Liver (tissue), 9 donors: Measurements from ENCODE around the gene ZBTB21. TPM values are rescaled to one million over a fixed set of nuclear protein-coding genes. Genes with fewer than 3 reads are reported as not detected.

Source experiments
- DNase-seq: peaks from one replicate; pipeline ENCODE4 v3.0.0-alpha.2; 2017; ENCODE audit warnings: low spot score
- H3K27ac ChIP-seq, 2 donors: one replicate each; pipeline ENCODE4 v1.7.0; 2013; ENCODE audit warnings: inconsistent platforms in 2 of 2, low read length in 2 of 2, control low read depth in 1 of 2, low read depth in 1 of 2, mild to moderate bottlenecking in 1 of 2
- H3K27me3 ChIP-seq, 4 donors: one replicate each; pipeline versions ENCODE4 v1.6.1 to v1.7.0; 2013; ENCODE audit warnings: low read length in 3 of 4, inconsistent platforms in 1 of 4, mild to moderate bottlenecking in 1 of 4, moderate library complexity in 1 of 4; ENCODE audit not compliant: control insufficient read depth in 4 of 4, insufficient read depth in 4 of 4
- H3K36me3 ChIP-seq, 4 donors: one replicate each; pipeline versions ENCODE4 v1.6.1 to v1.7.0; 2013; ENCODE audit warnings: low read length in 3 of 4, mild to moderate bottlenecking in 3 of 4, low read depth in 1 of 4, moderate library complexity in 1 of 4; ENCODE audit not compliant: control insufficient read depth in 4 of 4, insufficient read depth in 3 of 4
- H3K4me1 ChIP-seq, 4 donors: one replicate each; pipeline versions ENCODE4 v1.6.1 to v1.7.0; 2013; ENCODE audit warnings: low read length in 3 of 4, mild to moderate bottlenecking in 3 of 4, moderate library complexity in 1 of 4; ENCODE audit not compliant: control insufficient read depth in 4 of 4, insufficient read depth in 4 of 4
- H3K4me3 ChIP-seq, 3 donors: one replicate each; pipeline versions ENCODE4 v1.6.1 to v1.7.0; 2013; ENCODE audit warnings: low read length in 3 of 3, control low read depth in 1 of 3, low read depth in 1 of 3, mild to moderate bottlenecking in 1 of 3
- H3K9ac ChIP-seq, 2 donors: one replicate each; pipeline ENCODE4 v1.7.0; 2013; ENCODE audit warnings: low read length in 2 of 2, mild to moderate bottlenecking in 2 of 2, moderate library complexity in 2 of 2, control low read depth in 1 of 2, low read depth in 1 of 2
- H3K9me3 ChIP-seq, 4 donors: one replicate each; pipeline versions ENCODE4 v1.6.1 to v1.7.0; 2013; ENCODE audit warnings: low read length in 3 of 4; ENCODE audit not compliant: control insufficient read depth in 4 of 4
- ATF3 ChIP-seq: IDR thresholded peaks from 2 replicates; pipeline ENCODE4 v1.6.1; 2016; ENCODE audit warnings: antibody characterized with exemption
- CTCF ChIP-seq: fragments of 150-350 bp; IDR thresholded peaks from 2 replicates; pipeline ENCODE4 v1.5.1; 2017; ENCODE audit warnings: improper control_type of control experiment, low read depth, low read length; ENCODE audit not compliant: missing input control
- EGR1 ChIP-seq, 2 donors: IDR thresholded peaks; 2 replicates each; pipeline ENCODE4 v1.6.1; 2016 to 2018; ENCODE audit warnings: antibody characterized with exemption in 2 of 2, low read depth in 2 of 2
- FOXA1 ChIP-seq: IDR thresholded peaks from 2 replicates; pipeline ENCODE4 v1.6.1; 2016; ENCODE audit warnings: antibody characterized with exemption
- FOXA2 ChIP-seq: IDR thresholded peaks from 2 replicates; pipeline ENCODE4 v1.6.1; 2016; ENCODE audit warnings: antibody characterized with exemption
- GABPA ChIP-seq, 2 donors: IDR thresholded peaks in 1 of 2; conservative IDR thresholded peaks in 1 of 2; 2 replicates each; pipeline ENCODE4 v1.6.1; 2016; ENCODE audit warnings: antibody characterized with exemption in 2 of 2, mild to moderate bottlenecking in 1 of 2, moderate library complexity in 1 of 2
- HNF4A ChIP-seq, 2 donors: conservative IDR thresholded peaks; 2 replicates each; pipeline ENCODE4 v1.6.1; 2016; ENCODE audit warnings: antibody characterized with exemption in 2 of 2, mild to moderate bottlenecking in 2 of 2
- HNF4G ChIP-seq: IDR thresholded peaks from 2 replicates; pipeline ENCODE4 v1.6.1; 2016; ENCODE audit warnings: antibody characterized with exemption
- JUND ChIP-seq, 2 donors: IDR thresholded peaks; 2 replicates each; pipeline ENCODE4 v1.6.1; 2016; ENCODE audit warnings: antibody characterized with exemption in 2 of 2
- MAX ChIP-seq: IDR thresholded peaks from 2 replicates; pipeline ENCODE4 v1.6.1; 2016; ENCODE audit warnings: antibody characterized with exemption
- NR2F2 ChIP-seq: IDR thresholded peaks from 2 replicates; pipeline ENCODE4 v1.6.1; 2016; ENCODE audit warnings: antibody characterized with exemption
- RAD21 ChIP-seq, 2 donors: IDR thresholded peaks; 2 replicates each; pipeline ENCODE4 v1.6.1; 2016; ENCODE audit warnings: antibody characterized with exemption in 2 of 2, mild to moderate bottlenecking in 2 of 2
- RXRA ChIP-seq, 2 donors: IDR thresholded peaks; 2 replicates each; pipeline ENCODE4 v1.6.1; 2017 to 2018; ENCODE audit warnings: antibody characterized with exemption in 2 of 2, mild to moderate bottlenecking in 1 of 2
- SP1 ChIP-seq: IDR thresholded peaks from 2 replicates; pipeline ENCODE4 v1.6.1; 2018; ENCODE audit warnings: antibody characterized with exemption, mild to moderate bottlenecking
- TAF1 ChIP-seq: conservative IDR thresholded peaks from 2 replicates; pipeline ENCODE4 v1.6.1; 2016; ENCODE audit warnings: antibody characterized with exemption, mild to moderate bottlenecking
- YY1 ChIP-seq: IDR thresholded peaks from 2 replicates; pipeline ENCODE4 v1.6.1; 2016; ENCODE audit warnings: antibody characterized with exemption, mild to moderate bottlenecking
- ZBTB33 ChIP-seq: IDR thresholded peaks from 2 replicates; pipeline ENCODE4 v1.6.1; 2016; ENCODE audit warnings: antibody characterized with exemption
- WGBS: extraction: QIAGEN DNeasy Blood & Tissue Kit; methylation state at CpG from one replicate; pipeline ENCODE4 v1.1.7; 2013; 5-methylcytosine and 5-hydroxymethylcytosine counted together
- polyA plus RNA-seq, 2 donors: library from polyadenylated mRNA; stranded (reverse) in 1 of 2; unstranded in 1 of 2; fragments of 200-250 nt in 1 of 2; fragments of >200 nt in 1 of 2; fragmentation: Nextera tagmentation in 1 of 2; extraction: Ambion mirVana in 1 of 2; gene quantifications; one replicate each; pipeline versions ENCODE4 v1.2.1 to v1.2.3, GENCODE V29; 2013 to 2015
- total RNA-seq, 2 donors: library from RNA; depleted of rRNA; stranded (reverse); fragments of >200 nt; gene quantifications; one replicate each; pipeline ENCODE4 v1.2.3, GENCODE V29; 2014
- donor health status: healthy.
- donor health status: healthy.
- donor health status: healthy.
- donor health status: healthy.
- donor health status: healthy.

ZBTB21 gene
- total and polyA plus RNA-seq, 4 donors: 3.1 to 14.1 (median 4.0) TPM

- no peak for DNase-seq
- TF ChIP-seq HNF4A (conservative IDR thresholded peaks at IDR 0.05) (no peak), RAD21 (IDR thresholded peaks at IDR 0.05) (no peak), MAX (peak; percentile 72), SP1 (no peak), ZBTB33 (no peak), FOXA2 (no peak), YY1 (no peak), RXRA (IDR thresholded peaks at IDR 0.05) (peak; percentile 17 to 65), ATF3 (no peak), HNF4G (no peak), NR2F2 (no peak)
- Histone ChIP-seq H3K4me1 (no peaks in the 10 kb centered on the region), H3K4me3 (no peak overlapping the region), H3K27me3 (no peaks in the 10 kb centered on the region), H3K36me3 (no peaks in the 10 kb centered on the region), H3K9ac (no peak overlapping the region), H3K27ac (no peak overlapping the region), H3K9me3 (peaks cover 0 to 2% (median 0%) of the 10 kb centered on the region in 4 donors)
- WGBS: 79% methylated on average over 19 of the region's 19 CpGs
Observed at GRCh38 chr21:42047821-42048613, 37.9 kb upstream of the ZBTB21 start.

GRCh38 chr21:42044871-42045495, 34.8 kb upstream of the ZBTB21 start:
- 85% methylated on average over 7 of the region's 7 CpGs for WGBS
- no peak overlapping the region for H3K4me3 ChIP-seq
- H3K27ac ChIP-seq: no peak overlapping the region
- H3K9me3 ChIP-seq: no peaks in the 10 kb centered on the region
- H3K36me3 ChIP-seq: no peaks in the 10 kb centered on the region
- TF ChIP-seq FOXA1 (no peak), ATF3 (no peak), NR2F2 (no peak), SP1 (no peak), GABPA (IDR thresholded peaks at IDR 0.05 in 1 of 2, conservative IDR thresholded peaks at IDR 0.05 in 1 of 2) (no peak)
- no peak overlapping the region for H3K9ac ChIP-seq
- no peaks in the 10 kb centered on the region for H3K27me3 ChIP-seq
- peaks cover 0 to 2% (median under 1%) of the 10 kb centered on the region in 4 donors for H3K4me1 ChIP-seq
- DNase-seq: no peak

GRCh38 chr21:42043961-42044360, 33.8 kb upstream of the ZBTB21 start:
- no peak for TF ChIP-seq JUND (IDR thresholded peaks at IDR 0.05)
- no peak for TF ChIP-seq EGR1 (IDR thresholded peaks at IDR 0.05; ENCODE audit: low read depth in 2 of 2)
- TF ChIP-seq ATF3: no peak
- no peak for TF ChIP-seq CTCF
- no peak for TF ChIP-seq ZBTB33
- no peak for TF ChIP-seq GABPA (IDR thresholded peaks at IDR 0.05 in 1 of 2, conservative IDR thresholded peaks at IDR 0.05 in 1 of 2)
- no peak for TF ChIP-seq TAF1
- TF ChIP-seq FOXA2: no peak
- Histone ChIP-seq H3K27me3 (no peaks in the 10 kb centered on the region), H3K4me1 (peaks cover 3 to 11% (median 10%) of the 10 kb centered on the region in 4 donors), H3K4me3 (no peak overlapping the region), H3K9me3 (no peaks in the 10 kb centered on the region), H3K27ac (no peak overlapping the region), H3K9ac (no peak overlapping the region), H3K36me3 (no peaks in the 10 kb centered on the region)
- DNase-seq: no peak
- 96% methylated on average over 17 of the region's 17 CpGs for WGBS
